Inflammatory macrophage treated with lipopolysaccharide for 4 hours (primary cell): ENCODE results near the gene SHPK.
"Not testable (repeated sequence)": the region's sequence is repeated elsewhere in the genome, so short reads cannot be mapped to it uniquely, and the experiment has no call there.

Experiments
- DNase-seq: peaks from one replicate; pipeline ENCODE4 v3.0.0-alpha.2; 2020

Gene SHPK

GRCh38 chr17:3585826-3586225, 50.2 kb downstream of the SHPK start:
- no peak for DNase-seq

GRCh38 chr17:3583456-3583855, 52.6 kb downstream of the SHPK start:
- no peak for DNase-seq

GRCh38 chr17:3582915-3583314, 53.1 kb downstream of the SHPK start:
- DNase-seq = no peak

DNA sequence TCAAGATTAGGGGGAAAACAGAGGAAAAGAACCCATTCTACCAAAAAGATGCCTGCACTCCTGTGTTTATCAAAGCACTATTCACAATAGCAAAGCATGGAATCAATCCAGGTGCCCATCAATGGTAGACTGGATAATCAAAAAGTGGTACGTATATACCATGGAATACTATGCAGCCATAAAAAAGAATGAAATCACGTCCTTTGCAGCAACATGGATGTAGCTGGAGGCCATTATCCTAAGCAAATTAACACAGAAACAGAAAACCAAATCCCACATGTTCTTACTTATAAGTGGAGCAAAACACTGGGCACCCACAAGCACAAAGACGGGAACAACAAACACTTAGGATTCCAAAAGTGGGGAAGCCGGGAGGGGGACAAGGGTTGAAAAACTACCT, 57.4 kb downstream of the SHPK start:
- not testable (repeated sequence) for DNase-seq

- DNase-seq = no peak
Observed at GRCh38 chr17:3576970-3577369, 59.1 kb downstream of the SHPK start.

- peak; percentile 46 for DNase-seq
Observed at GRCh38 chr17:3575511-3575910, 60.5 kb downstream of the SHPK start.

DNA sequence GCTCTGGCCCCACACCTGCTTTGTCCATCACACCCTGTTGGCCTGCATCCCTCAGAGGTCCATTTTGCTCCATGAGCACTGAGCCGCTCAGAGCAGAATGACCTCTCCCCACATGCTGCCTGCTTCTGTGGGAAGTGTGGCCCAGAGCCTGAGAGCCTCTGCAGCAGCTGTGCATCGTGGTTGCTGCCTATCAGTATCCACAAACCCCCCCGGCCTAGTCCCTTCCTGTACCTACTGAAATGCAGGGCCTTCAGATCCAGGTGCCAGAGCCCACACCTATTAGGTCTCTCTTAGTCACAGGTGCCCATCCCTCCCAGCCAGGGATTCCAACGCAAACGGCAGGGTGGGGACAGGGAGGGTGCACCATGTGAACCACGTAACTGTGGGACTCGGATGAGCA, 61.8 kb downstream of the SHPK start:
- DNase-seq = no peak

DNA sequence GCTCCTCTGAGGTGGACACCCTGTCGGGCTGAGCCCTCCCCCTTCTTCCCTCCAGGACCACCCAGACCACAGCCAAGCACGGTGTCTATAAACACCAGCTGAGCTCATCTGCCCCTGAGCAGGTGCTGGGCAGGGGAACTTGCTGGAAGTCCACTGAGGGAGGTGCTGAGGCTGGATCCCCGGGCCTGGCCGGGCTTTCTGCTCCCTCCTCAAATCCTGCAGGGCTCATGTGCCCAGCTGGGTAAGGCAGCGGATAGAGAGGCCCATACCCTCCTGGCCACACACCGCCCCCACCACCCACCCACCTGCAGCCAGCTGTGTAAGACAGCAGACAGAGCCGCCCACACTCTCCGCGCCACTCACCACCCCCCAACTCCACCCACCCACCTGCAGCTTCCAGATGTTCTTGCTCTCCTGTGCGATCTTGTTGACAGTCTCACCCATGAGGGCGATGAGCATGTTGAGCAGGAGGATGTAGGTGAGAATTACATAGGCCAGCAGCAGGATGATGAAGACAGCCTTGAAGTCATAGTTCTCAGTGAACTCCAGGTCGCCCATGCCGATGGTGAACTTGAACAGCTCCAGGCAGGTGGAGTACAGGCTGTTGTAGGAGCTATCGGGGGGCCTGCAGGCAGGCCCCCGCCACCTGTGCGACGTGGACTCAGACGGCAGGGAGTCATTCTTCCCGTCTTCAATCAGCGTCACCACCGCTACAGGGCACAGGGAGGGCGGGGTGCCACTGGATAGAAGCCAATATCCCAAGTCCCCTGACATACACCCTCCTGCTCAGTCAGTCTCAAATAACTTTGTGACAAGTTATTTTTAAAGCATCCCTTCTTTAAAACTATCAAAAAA, 62.6 kb downstream of the SHPK start:
- no peak for DNase-seq

DNA sequence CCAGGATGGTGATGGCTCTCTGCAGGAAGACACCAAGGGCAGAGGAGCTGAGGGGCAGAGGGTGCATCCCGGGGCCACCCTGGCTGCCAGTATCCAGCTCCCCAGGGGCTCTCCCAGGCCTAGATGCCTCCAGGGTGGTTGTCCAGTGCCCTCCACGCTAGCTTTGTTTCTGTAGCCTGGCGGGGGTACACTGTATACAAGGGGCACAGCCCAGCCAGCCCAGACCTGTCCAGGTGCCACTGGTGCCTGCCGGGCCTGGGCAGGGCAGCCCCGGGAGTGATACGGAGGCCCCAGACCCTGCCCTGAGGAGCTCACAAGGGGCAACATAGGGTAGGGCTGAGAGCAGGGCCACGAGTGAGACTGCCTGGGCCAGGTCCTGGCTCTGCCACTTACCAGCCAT, 63.8 kb downstream of the SHPK start:
- no peak for DNase-seq

DNA sequence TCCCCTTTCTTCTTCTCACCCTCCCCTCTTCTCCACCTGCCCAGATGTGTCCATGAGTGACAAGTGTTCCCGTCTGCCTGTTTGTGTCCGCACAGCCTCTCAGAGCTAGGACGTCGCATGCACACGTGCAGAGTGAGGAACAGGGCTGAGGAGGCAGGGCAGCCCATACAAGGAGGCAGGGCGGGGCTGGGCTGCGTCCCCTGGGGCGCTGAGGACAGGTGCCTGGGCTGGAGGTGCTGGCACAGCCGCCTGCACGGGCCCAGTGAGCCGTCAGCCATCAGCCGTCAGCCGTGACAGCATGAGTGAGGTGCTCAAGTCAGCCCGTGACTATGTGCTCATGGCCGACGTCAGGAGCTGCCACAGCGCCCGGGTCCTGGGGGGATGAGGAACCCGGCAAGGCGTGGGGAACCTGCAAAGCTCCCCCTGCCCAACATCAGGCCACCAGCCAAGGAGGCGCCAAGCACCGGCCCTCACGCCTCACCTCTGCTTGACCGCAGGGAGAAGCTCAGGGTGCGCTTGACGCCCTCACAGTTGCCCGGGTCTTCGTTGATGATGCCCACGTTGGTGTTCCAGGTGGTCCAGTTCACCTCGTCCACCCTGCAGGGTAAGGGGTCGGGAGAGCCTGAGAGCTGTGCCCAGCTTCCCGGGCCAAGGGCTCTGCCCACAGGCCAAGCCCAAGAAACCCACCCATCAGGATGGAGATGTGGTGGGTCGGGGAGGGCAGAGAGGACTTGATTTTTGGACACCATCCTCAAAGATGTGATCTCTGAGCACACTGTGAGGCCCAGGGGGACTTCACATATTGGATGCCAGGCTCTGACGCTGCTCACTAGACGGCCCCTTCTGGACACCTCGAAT, 64.8 kb downstream of the SHPK start:
- DNase-seq = no peak

DNA sequence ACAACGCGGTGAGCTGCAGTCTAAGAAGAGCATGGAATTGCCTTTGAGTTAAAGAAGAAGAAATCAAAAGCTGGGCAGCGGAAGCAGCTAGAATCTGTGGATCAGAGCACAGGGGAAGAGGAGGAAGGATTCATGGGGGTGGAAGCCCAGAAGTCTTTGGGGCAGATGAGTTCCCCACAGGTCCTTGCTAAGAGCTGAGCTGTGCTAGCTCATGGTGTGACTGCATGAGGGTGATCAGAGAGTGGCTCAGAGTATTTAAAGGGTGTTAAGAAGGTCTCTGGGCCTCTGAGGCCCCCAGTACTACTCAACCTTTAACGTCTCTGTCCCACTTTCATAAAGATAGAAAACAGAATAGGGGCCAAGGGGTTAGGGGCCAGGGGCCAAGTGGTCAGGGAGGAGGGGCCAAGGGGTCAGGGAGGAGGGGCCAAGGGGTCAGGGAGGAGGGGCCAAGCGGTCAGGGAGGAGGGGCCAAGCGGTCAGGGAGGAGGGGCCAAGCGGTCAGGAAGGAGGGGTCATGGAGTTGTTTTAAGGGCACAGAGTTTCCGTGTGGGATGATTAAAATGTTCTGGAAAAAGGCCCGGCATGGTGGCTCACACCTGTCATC, 66.4 kb downstream of the SHPK start:
- no peak for DNase-seq

- no peak for DNase-seq
Observed at GRCh38 chr17:3566551-3566950, 69.5 kb downstream of the SHPK start.

DNA sequence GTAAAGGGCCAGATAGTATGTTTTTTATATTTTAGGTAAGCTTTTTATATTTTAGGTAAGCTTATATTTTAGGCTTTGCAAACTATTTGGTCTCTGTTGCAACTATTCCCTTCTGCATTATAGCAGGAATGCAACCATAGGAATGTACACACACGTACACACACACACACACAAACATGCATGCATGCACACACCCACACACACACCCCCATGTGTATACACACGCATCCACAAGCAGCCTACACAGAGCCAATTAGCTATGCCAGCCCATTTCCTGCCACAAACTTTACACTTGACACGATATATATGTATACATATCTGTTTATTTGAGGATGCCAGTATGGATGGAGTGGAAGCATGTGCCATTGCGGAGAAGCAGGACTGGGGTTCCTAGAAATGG, 70.9 kb downstream of the SHPK start:
- no peak for DNase-seq

DNA sequence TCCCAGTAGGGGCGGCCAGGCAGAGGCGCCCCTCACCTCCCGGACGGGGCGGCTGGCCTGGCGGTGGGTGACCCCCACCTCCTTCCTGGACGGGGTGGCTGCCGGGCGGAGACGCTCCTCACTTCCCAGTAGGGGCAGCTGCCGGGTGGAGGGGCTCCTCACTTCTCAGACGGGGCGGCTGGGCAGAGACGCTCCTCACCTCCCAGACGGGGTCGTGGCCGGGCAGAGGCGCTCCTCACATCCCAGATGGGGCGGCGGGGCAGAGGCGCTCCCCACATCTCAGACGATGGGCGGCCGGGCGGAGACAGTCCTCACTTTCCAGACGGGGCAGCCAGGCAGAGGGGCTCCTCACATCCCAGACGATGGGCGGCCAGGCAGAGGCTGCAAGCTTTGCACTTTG, 71.8 kb downstream of the SHPK start:
- DNase-seq = not testable (repeated sequence)

DNA sequence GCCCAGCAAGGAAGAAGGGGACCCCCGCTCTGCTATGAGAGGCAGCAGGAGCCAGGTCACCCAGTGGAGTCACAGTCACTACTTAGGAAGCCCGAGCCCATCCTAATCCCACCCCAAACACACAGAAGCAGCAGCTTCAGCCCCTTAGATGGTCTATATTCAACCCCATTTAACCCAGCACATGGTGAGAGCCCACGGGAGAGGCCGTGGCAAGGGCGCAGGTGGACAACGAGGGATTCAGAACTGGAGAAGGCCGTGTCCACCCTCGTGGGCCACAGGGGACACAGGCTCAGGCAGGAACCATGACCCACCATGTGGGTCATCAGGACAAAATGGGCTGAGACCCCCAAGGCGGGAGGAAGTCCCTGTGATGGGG, 76.8 kb downstream of the SHPK start:
- DNase-seq = no peak

GRCh38 chr17:3558603-3559269, 77.3 kb downstream of the SHPK start:
- DNase-seq = no peak
